HUES48 (cell line): Measurements from ENCODE around the gene CELA3A.

ENCODE experiments used
- H3K27ac ChIP-seq: one replicate; pipeline ENCODE4 v1.7.0; 2013; ENCODE audit warnings: low read depth, low read length, inconsistent platforms
- H3K27me3 ChIP-seq: 2 replicates; pipeline ENCODE4 v1.6.1; 2013; ENCODE audit warnings: mild to moderate bottlenecking, low read length; ENCODE audit not compliant: control insufficient read depth, insufficient read depth
- H3K36me3 ChIP-seq: 2 replicates; pipeline ENCODE4 v1.6.1; 2013; ENCODE audit warnings: low read length; ENCODE audit not compliant: control insufficient read depth, insufficient read depth
- H3K4me1 ChIP-seq: 2 replicates; pipeline ENCODE4 v1.6.1; 2013; ENCODE audit warnings: mild to moderate bottlenecking, low read length; ENCODE audit not compliant: control insufficient read depth, insufficient read depth
- H3K4me3 ChIP-seq: 2 replicates; pipeline ENCODE4 v1.5.1; 2013; ENCODE audit warnings: mild to moderate bottlenecking, low read depth, low read length
- H3K9ac ChIP-seq: 2 replicates; pipeline ENCODE4 v1.6.1; 2013; ENCODE audit warnings: mild to moderate bottlenecking, low read depth, low read length, moderate library complexity
- H3K9me3 ChIP-seq: 2 replicates; pipeline ENCODE4 v1.6.1; 2013; ENCODE audit warnings: low read length; ENCODE audit not compliant: control insufficient read depth, insufficient read depth

The CELA3A gene

GRCh38 chr1:22040286-22040623 is 38.8 kb downstream of the CELA3A start:
- Histone ChIP-seq H3K4me3 (no peak overlapping the region), H3K9ac (no peak overlapping the region), H3K4me1 (peaks cover 19% of the 10 kb centered on the region), H3K36me3 (no peaks in the 10 kb centered on the region), H3K9me3 (no peaks in the 10 kb centered on the region), H3K27ac (no peak overlapping the region), H3K27me3 (no peaks in the 10 kb centered on the region)

GRCh38 chr1:22041505-22041904 is 40.0 kb downstream of the CELA3A start:
- Histone ChIP-seq H3K9me3 (no peaks in the 10 kb centered on the region), H3K4me3 (no peak overlapping the region), H3K4me1 (peaks cover 19% of the 10 kb centered on the region), H3K27me3 (no peaks in the 10 kb centered on the region), H3K27ac (no peak overlapping the region), H3K9ac (no peak overlapping the region), H3K36me3 (no peaks in the 10 kb centered on the region)

- Histone ChIP-seq H3K4me1 (peaks cover 11% of the 10 kb centered on the region), H3K27ac (no peak overlapping the region), H3K4me3 (no peak overlapping the region), H3K9me3 (no peaks in the 10 kb centered on the region), H3K27me3 (no peaks in the 10 kb centered on the region), H3K9ac (no peak overlapping the region), H3K36me3 (no peaks in the 10 kb centered on the region)
Observed at GRCh38 chr1:22043198-22043769, 41.8 kb downstream of the CELA3A start.

GRCh38 chr1:22044690-22045420 is 43.4 kb downstream of the CELA3A start:
- Histone ChIP-seq H3K9ac (no peak overlapping the region), H3K4me3 (no peak overlapping the region), H3K27ac (peak overlapping the region; percentile 76), H3K36me3 (no peaks in the 10 kb centered on the region), H3K9me3 (no peaks in the 10 kb centered on the region), H3K4me1 (peaks cover 8% of the 10 kb centered on the region), H3K27me3 (no peaks in the 10 kb centered on the region)

GRCh38 chr1:22045604-22046228 is 44.3 kb downstream of the CELA3A start:
- Histone ChIP-seq H3K36me3 (no peaks in the 10 kb centered on the region), H3K9ac (no peak overlapping the region), H3K27ac (no peak overlapping the region), H3K4me3 (no peak overlapping the region), H3K4me1 (peaks cover 5% of the 10 kb centered on the region), H3K27me3 (no peaks in the 10 kb centered on the region), H3K9me3 (no peaks in the 10 kb centered on the region)

GRCh38 chr1:22048351-22049192 is 47.1 kb downstream of the CELA3A start:
- no peaks in the 10 kb centered on the region for H3K27me3 ChIP-seq
- H3K27ac ChIP-seq, result no peak overlapping the region
- H3K4me3 ChIP-seq, result no peak overlapping the region
- H3K9me3 ChIP-seq, result no peaks in the 10 kb centered on the region
- H3K4me1 ChIP-seq, result peaks cover 5% of the 10 kb centered on the region
- no peak overlapping the region for H3K9ac ChIP-seq
- no peaks in the 10 kb centered on the region for H3K36me3 ChIP-seq

- no peak overlapping the region for H3K4me3 ChIP-seq
- H3K36me3 ChIP-seq, result no peaks in the 10 kb centered on the region
- H3K9me3 ChIP-seq, result no peaks in the 10 kb centered on the region
- no peak overlapping the region for H3K9ac ChIP-seq
- H3K27me3 ChIP-seq, result no peaks in the 10 kb centered on the region
- no peaks in the 10 kb centered on the region for H3K4me1 ChIP-seq
- H3K27ac ChIP-seq, result no peak overlapping the region
Observed at GRCh38 chr1:22050330-22050729, 48.9 kb downstream of the CELA3A start.

- no peak overlapping the region for H3K4me3 ChIP-seq
- H3K36me3 ChIP-seq, result no peaks in the 10 kb centered on the region; the same call in 1 of the 2 replicates
- no peak overlapping the region for H3K9ac ChIP-seq
- H3K4me1 ChIP-seq, result no peaks in the 10 kb centered on the region
- no peaks in the 10 kb centered on the region for H3K9me3 ChIP-seq
- H3K27me3 ChIP-seq, result no peaks in the 10 kb centered on the region
- no peak overlapping the region for H3K27ac ChIP-seq
Observed at GRCh38 chr1:22051607-22052114, 50.2 kb downstream of the CELA3A start.

- H3K27me3 ChIP-seq, result no peaks in the 10 kb centered on the region
- H3K9me3 ChIP-seq, result no peaks in the 10 kb centered on the region
- H3K27ac ChIP-seq, result peak within 1 kb of the TSS; percentile 98
- H3K4me3 ChIP-seq, result peak within 1 kb of the TSS; percentile 88
- H3K4me1 ChIP-seq, result no peaks in the 10 kb centered on the region
- H3K36me3 ChIP-seq, result peaks cover 5% of the 10 kb centered on the region; the same call in 1 of the 2 replicates
- peak within 1 kb of the TSS; percentile 95 for H3K9ac ChIP-seq
Observed at GRCh38 chr1:22052115-22053016, 50.9 kb downstream of the CELA3A start, which contains the start of gene CDC42. Gene CDC42, plus strand, starts transcription at chr1:22052709. Its CDS starts 25,770 bp downstream, at chr1:22078479.
